Nephron progenitor cell (in vitro differentiated cells): ENCODE data around the gene ATP11A.
"Not testable (repeated sequence)": the region's sequence is repeated elsewhere in the genome, so short reads cannot be mapped to it uniquely, and the experiment has no call there.

Source experiments
- DNase-seq: peaks from one replicate; pipeline ENCODE4 v3.0.0; 2021
- H3K27ac Mint-ChIP-seq: 2 replicates; pipeline ENCODE4 v1.8.0; 2021; ENCODE audit warnings: mild to moderate bottlenecking, moderate library complexity, mixed read lengths
- H3K27me3 Mint-ChIP-seq: 2 replicates; pipeline ENCODE4 v1.8.0; 2021; ENCODE audit warnings: mild to moderate bottlenecking, low read depth, mixed read lengths; ENCODE audit not compliant: poor library complexity
- H3K36me3 Mint-ChIP-seq: 2 replicates; pipeline ENCODE4 v1.8.0; 2021; ENCODE audit warnings: low read depth, mixed read lengths
- H3K4me1 Mint-ChIP-seq: 2 replicates; pipeline ENCODE4 v1.8.0; 2021; ENCODE audit warnings: mixed read lengths
- H3K4me3 Mint-ChIP-seq: 2 replicates; pipeline ENCODE4 v1.8.0; 2021; ENCODE audit warnings: mild to moderate bottlenecking, moderate library complexity, mixed read lengths
- H3K9me3 Mint-ChIP-seq: 2 replicates; pipeline ENCODE4 v1.8.0; 2021; ENCODE audit warnings: mild to moderate bottlenecking, moderate library complexity, mixed read lengths
- TF ChIP-seq, protein P1 (sequence below): fragments of 200-600 bp; sonication (generic); IDR thresholded peaks from 2 replicates; pipeline ENCODE4 v1.5.0; 2021; ENCODE audit warnings: antibody characterized with exemption

The ATP11A gene

DNA sequence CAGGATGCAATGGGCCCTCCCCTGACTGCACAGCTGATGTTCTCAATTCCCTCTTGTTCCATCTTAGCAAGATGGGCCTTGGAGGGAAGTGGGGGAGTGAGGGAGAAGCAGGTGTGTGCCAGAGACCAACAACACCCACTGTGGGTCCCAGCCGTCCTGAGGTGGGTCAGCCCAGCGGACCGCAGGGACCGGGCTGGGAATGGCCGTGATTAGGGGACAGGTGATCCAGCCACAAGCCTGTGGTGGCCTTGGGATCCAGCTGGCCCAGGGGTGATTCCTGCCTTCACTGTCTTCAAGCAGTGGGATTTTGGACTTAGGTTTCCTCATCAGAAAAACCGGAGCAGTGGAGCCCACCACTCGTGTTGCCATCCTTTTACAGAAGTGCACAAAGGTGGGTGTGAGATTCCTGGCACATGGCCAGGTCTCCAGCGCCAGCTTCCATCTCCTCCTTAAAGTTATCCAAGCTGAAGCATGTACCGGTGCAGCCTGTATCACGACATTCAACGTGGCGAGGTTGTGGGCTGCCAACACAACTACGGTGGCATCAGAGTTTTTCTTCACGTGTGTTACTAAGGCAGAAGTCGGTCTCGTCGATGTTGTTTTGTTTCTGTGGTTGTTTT lies 9.0 kb upstream of the ATP11A start:
- Mint-ChIP-seq H3K4me1 (peaks cover 9% of the 10 kb centered on the region), H3K36me3 (no peaks in the 10 kb centered on the region), H3K4me3 (no peak overlapping the region), H3K9me3 (peaks cover 11% of the 10 kb centered on the region), H3K27me3 (peaks cover 11% of the 10 kb centered on the region), H3K27ac (no peak overlapping the region)
- TF ChIP-seq, protein P1, sequence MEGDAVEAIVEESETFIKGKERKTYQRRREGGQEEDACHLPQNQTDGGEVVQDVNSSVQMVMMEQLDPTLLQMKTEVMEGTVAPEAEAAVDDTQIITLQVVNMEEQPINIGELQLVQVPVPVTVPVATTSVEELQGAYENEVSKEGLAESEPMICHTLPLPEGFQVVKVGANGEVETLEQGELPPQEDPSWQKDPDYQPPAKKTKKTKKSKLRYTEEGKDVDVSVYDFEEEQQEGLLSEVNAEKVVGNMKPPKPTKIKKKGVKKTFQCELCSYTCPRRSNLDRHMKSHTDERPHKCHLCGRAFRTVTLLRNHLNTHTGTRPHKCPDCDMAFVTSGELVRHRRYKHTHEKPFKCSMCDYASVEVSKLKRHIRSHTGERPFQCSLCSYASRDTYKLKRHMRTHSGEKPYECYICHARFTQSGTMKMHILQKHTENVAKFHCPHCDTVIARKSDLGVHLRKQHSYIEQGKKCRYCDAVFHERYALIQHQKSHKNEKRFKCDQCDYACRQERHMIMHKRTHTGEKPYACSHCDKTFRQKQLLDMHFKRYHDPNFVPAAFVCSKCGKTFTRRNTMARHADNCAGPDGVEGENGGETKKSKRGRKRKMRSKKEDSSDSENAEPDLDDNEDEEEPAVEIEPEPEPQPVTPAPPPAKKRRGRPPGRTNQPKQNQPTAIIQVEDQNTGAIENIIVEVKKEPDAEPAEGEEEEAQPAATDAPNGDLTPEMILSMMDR, result no peak
- DNase-seq, result no peak

DNA sequence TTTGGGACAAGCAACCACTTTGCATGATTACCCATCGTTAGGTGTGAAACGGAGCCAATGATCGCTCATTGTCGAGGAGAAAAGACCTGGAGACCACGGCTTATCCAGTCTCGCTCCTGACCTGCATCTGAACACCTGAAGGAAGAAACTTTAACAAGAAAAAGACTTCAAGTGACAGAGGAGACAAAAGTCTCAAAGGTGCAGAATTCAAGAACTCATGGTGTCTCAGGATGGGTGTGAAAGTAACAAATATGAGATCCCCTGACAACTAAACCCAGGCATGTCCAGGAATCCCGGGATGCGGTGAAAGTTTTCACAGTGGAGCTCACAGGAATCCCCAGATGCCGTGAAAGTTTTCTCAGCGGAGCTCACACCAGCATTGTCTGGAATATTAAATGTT lies 6.3 kb upstream of the ATP11A start:
- H3K9me3 Mint-ChIP-seq, result peaks cover 6% of the 10 kb centered on the region
- H3K4me3 Mint-ChIP-seq, result no peak overlapping the region
- peaks cover 6% of the 10 kb centered on the region for H3K27me3 Mint-ChIP-seq
- H3K4me1 Mint-ChIP-seq, result peaks cover 21% of the 10 kb centered on the region
- DNase-seq, result no peak
- TF ChIP-seq, protein P1, result no peak
- no peaks in the 10 kb centered on the region for H3K36me3 Mint-ChIP-seq
- H3K27ac Mint-ChIP-seq, result no peak overlapping the region

DNA sequence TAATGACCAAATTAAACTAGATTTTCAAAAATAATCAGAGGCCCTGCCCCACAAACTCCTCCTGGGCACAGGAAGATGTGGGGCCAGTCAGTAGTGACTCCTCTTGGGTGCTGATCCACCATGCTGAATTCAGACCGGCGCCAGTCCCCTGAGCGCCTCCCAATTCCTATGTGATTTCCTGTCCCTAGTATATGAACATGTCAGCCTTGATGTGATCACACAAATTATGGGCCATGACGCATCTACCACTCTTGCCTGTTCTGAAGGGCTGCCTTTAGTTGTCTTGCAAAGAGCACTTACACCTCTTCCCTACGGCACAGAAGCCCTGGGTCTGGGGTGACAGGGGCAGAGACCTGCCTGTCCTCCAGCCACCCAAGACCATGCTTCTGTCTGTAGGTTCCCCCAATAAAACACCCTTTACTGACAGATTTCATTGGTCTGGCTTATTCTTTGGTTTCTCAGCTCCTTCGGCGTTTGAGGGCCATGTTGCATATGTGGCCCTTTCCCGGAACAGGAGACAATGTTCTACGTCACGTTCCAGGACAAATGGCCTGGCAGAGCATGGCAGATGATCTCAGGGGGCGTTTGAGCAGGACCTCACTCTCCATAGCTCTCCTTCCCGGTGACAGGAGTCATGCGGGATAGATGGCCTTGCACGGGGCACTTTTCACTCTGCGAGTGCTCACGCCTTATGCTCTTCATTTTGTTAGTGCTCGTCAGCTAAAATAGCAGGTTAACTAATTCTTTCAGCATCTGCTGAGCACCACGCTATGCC lies 5.6 kb upstream of the ATP11A start:
- no peaks in the 10 kb centered on the region for H3K36me3 Mint-ChIP-seq
- no peak for DNase-seq
- H3K27me3 Mint-ChIP-seq, result peaks cover 6% of the 10 kb centered on the region
- no peaks in the 10 kb centered on the region for H3K9me3 Mint-ChIP-seq
- no peak overlapping the region for H3K27ac Mint-ChIP-seq
- H3K4me3 Mint-ChIP-seq, result no peak overlapping the region
- H3K4me1 Mint-ChIP-seq, result peaks cover 27% of the 10 kb centered on the region
- TF ChIP-seq, protein P1, result no peak

DNA sequence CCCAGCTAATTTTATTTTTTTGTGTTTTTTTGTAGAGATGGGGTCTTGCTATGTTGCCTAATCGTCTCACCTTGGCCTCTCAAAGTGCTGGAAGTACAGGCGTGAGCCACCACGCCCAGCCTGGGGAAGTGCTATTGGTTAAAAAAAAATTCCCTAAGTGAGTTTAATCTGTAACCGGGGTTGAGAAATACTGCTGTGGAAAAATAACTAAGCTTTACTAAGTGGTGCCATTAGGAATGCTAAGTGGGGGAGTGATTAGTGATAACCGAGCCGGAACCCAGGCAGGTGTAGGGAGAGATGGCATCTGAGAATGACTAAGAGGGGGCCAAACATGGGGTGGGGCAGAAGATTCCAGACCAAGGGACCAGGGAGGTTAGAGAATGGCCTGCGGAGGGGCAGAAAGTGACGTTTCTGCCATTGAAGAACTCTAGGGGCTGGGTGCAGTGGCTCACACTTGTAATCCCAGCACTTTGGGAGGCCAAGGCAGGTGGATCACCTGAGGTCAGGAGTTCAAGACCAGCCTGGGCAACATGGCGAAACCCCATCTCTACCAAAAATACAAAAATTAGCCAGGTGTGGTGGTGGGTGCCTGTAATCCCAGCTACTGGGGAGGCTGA lies 4.5 kb upstream of the ATP11A start:
- peaks cover 27% of the 10 kb centered on the region for H3K4me1 Mint-ChIP-seq
- H3K27me3 Mint-ChIP-seq, DNase-seq, H3K36me3 Mint-ChIP-seq, H3K4me3 Mint-ChIP-seq, H3K9me3 Mint-ChIP-seq, H3K27ac Mint-ChIP-seq: not testable (repeated sequence)

DNA sequence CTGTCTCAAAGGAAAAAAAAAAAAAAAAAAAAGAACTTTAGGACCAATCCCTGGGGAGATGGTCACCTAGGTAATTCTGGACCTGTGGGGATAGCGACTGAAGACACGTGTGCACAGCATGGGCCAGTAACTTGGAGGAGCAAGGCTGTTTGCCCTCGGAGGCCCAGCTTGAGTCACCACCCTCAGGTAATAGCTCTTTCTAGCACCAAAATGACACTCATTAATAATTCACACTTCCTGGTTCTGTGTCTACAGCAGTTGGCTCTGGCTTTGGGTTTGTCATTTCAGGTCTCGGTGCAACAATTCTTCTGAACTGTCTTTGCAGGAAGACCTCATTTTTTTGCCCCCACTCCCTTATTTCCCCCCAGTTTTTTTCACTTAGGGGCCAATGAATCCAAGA lies 3.9 kb upstream of the ATP11A start:
- H3K36me3 Mint-ChIP-seq, result no peaks in the 10 kb centered on the region
- H3K4me3 Mint-ChIP-seq, result no peak overlapping the region
- DNase-seq, result no peak
- H3K27me3 Mint-ChIP-seq, result peaks cover 6% of the 10 kb centered on the region
- TF ChIP-seq, protein P1, result no peak
- H3K4me1 Mint-ChIP-seq, result peaks cover 29% of the 10 kb centered on the region
- no peak overlapping the region for H3K27ac Mint-ChIP-seq
- H3K9me3 Mint-ChIP-seq, result no peaks in the 10 kb centered on the region

DNA sequence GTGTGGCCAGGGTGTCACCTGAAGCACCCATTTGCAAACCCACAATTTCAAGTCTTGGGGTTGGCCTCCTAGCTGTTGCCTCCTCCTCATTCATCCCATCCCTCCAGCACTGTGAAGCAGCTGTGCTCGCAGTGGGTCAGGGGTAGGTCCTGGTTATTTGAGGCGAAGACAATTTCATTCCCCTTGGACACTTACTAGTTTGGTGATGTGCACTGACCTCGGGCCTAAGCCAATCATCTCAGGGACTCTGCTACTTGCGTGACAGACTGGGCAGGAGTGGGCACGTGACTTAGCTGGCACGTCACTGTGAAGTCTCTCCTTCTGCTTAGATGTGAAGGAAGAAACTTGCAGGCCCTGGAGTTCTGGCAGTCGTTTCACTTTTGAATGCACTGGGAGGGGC lies 3.5 kb upstream of the ATP11A start:
- no peaks in the 10 kb centered on the region for H3K36me3 Mint-ChIP-seq

More for the DNA sequence above, 3.5 kb upstream of the ATP11A start:
- Mint-ChIP-seq H3K4me1 (peaks cover 34% of the 10 kb centered on the region), H3K27me3 (peaks cover 6% of the 10 kb centered on the region), H3K9me3 (no peaks in the 10 kb centered on the region), H3K4me3 (no peak overlapping the region), H3K27ac (no peak overlapping the region)
- no peak for DNase-seq
- TF ChIP-seq, protein P1, result no peak
